ENCODE results near the gene SEL1L3.

DNA sequence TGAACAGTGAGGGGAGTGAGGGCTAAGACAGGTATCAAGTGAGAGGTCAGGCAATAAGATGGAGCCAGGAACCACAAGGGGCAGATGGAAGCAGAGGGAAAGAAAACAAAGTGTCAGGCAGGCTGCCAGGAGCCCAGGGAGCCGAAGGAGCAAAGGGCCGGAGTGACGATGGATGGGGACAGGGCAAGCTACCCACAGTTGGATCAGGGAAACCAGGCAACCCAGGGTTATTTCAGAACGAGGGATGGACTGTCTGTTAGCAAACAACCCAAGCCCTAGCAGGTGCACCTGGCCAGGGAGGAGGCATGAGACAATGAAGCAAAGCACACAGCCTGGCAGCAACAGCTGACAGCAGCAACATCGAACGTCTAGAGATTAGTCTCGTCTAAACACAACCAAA, 39.2 kb downstream of the SEL1L3 start:
- TF ChIP-seq POLR2AphosphoS5 (IDR thresholded peaks at IDR 0.05; ENCODE audit: low read depth, low read length) (no peak), POLR2A (IDR thresholded peaks at IDR 0.05; ENCODE audit: low read depth, low read length) (no peak), TAF1 (IDR thresholded peaks at IDR 0.05; ENCODE audit: low read depth, low read length) (no peak)

All from GM12891 (cell line).